NCI-H2107 treated with DMSO at 0.1 percent for 48 hours (cell line): ENCODE results near the gene PRR20G.
"Not testable (repeated sequence)": the region's sequence is repeated elsewhere in the genome, so short reads cannot be mapped to it uniquely, and the experiment has no call there.

ENCODE experiments used
- DNase-seq: peaks from one replicate; lab custom pipeline; 2025; ENCODE audit not compliant: unreplicated experiment; lab: John Stamatoyannopoulos, UW

The PRR20G gene

DNA sequence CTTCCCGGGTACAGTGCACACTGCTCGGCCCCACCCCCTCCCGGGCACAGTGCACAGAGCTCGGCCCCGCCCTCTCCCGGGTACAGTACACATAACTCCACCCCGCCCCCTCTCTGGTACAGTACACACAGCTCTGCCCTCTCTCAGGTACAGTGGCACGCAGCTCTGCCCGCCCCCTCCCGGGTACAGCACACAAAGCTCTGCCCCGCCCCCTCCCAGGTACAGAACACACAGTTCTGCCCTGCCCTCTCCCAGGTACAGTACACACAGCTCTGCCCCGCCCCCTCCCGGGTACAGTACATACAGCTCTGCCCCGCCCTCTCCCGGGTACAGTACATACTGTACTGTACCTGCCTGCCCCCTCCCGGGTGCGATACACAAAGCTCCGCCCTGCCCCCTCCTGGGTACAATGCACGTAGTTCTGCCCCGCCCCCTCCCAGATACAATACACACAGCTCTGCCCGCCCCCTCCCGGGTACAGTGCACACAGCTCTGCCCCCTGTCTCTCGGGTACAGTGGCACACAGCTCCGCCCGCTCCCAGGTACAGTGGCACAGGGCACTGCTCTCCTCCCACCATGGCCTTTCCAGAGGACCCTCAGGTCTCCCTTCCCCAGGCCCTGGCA, 16.4 kb upstream of the PRR20G start:
- DNase-seq, result peak; percentile 100

DNA sequence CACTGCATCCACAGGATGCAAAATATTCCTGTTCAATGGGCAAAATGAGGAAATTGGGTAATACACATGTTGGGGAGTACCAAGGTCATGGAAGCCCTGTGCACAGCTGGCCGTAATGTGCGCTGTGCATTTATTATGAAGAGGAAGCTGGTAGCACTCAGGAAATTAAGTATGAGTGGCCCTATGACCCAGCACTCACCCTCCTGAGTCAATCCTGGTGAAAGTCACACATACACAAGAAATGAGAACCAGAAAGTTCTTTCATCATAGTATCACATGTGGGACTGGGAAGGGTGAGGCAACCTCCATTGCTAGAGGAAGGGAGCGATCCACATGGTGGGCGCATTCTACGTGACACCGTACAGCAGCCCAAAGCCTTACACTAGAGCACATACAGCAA, 11.4 kb upstream of the PRR20G start:
- DNase-seq, result no peak

DNA sequence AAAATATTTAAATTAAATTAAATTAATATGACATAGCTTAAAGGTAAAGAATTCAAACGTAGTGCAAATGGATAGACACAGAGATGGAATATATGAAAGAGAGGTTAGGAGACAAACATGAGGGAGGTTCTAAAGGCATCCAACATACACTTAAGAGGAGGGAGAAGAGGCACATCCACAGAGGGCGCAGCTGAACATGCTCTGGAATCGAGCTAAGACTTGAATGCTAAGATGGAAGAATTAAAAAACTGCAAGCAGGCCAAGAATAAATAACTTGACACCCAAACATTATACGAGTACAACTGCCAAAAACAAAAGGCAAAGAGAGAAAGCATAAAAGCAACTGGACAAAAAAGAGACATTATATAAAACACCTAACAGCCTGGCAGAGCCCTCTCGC, 9.1 kb upstream of the PRR20G start:
- no peak for DNase-seq

DNA sequence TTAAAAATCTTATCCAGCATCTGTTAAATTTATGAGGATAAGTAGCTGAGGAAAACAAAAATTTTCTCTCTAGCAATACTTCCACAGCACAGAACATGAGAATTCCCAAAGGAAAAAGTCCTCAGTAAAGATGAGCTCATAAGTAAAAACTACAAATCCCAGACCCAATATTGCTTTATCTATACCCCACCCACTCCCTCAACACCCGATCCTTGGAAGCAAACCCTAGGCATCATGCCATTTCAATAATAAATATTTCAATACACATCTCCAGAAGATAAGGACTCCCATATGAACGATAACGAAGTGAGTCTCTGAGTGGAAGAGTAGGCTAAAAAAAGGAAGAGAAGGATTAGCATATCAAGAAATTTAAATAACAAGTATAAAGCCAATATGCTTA, 8.3 kb upstream of the PRR20G start:
- DNase-seq, result no peak

DNA sequence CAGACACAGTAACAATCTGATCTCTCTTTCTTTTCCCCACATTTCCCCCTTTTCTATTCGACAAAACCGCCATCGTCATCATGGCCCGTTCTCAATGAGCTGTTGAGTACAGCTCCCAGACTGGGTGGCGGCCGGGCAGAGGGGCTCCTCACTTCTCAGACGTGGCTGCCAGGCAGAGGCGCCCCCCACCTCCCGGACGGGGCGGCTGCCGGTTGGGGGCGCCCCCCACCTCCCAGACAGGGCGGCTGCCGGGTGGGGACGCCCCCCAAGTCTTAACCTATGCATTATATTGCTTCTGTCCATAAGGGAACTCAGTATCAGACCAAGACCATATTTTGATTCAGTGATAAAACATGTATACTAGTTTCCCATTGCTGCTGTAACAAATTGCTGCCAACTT, 5.8 kb upstream of the PRR20G start:
- DNase-seq, result not testable (repeated sequence)

DNA sequence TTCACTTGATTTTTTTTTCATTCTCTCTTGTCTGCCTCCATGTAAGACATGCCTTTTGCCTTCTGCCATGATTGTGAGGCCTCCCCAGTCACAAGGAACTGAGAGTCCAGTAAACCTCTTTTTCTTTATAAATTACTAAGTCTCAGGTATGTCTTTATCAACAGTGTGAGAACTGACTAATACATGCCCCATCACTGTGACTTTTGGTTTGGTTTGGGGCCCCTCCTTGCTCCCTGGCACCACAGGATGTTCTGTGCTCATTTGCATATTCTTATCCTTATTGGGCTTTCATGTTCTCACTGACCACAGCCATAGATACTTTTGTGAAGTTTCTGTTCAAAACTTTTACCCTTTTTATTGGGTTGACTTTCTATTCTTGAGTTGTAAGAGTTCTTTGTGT, 3.8 kb upstream of the PRR20G start:
- no peak for DNase-seq

DNA sequence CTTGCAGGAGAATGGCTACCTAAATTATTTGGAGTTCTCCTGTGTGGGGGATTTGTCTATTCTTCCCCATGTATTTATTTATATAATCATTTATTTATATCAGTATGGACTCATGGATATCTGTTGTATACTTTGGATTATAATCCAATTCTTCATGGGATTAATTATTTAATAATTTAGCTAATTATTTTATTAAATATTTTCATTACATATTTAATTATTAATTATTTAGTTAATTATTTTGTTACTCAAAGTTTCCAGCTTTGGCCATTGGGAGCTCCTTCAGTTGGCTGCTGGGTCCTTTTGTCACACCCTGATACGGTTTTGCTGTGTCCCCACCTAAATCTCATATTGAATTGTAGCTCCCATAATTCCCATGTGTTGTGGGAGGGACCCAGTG, 3.3 kb upstream of the PRR20G start:
- no peak for DNase-seq

DNA sequence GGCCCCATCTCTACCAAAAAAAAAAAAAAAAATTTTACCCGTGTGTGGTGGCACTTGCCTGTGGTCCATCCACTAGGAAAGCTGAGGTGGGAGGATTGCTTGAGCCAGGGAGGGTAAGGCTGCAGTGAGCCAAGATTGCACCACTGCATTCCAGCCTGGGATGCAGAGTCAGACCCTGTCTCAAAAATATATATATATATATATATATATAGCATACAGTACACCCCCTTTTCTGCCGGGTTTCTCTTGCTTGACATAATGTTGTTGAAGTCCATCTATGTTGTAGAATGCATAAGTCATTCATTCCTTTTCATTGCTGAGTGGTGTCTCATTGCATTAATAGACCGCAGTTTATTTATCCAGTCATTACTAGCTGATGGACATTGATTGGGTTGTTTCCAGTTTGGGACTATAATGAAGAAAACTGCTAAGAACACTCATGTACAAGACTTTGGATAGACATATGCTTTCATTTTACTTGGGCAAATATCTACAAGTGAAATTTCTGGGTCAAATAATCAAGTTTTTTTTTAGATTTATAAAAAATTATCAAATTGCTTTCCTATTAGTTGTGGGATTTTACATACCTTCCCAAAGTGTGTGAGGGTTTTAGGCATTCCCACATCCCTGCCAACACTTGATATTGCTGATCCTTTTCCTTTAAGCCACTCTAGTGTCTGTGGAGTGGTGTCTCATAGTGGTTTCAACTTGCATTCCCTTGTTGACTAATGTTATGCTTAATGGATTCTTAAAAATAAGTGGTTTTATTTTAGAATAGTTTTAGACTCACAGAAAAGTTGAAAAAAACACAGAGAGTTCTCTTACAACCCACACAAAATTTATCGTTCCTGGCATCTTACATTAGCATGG, 2.1 kb upstream of the PRR20G start:
- no peak for DNase-seq

DNA sequence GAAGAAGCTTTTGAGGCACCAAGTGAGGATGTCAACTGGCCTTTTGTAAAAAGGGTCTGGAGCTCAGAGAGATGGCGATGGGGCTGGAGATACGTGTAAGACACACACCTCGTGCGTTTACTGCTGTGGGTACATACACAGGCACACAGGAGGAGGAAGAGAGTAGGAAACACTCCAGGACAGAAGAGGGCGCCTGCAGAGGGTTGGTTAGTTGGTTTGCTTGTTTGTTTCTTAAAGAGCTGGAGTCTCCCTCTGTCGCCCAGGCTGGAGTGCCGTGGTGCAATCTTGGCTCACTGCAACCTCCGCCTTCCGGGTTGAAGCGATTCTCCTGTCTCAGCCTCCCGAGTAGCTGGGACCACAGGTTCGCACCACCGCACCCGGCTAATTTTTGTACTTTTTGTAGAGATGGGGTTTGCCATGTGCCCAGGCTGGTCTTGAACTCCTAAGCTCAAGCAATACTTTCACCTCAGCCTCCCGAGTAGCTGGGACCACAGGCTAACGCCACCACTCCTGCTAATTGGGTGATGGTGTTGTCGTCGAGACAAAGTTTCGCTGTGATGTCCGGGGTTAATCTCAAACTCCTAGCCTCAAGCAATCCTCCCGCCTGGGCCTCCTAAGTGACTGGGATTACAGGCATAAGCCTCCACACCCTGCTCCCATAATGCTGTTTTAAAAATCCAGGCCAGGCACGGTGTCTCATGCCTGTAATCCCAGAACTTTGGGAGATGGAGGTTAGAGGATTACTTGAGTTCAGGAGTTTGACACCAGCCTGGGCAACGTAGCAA, 1.3 kb upstream of the PRR20G start:
- no peak for DNase-seq

DNA sequence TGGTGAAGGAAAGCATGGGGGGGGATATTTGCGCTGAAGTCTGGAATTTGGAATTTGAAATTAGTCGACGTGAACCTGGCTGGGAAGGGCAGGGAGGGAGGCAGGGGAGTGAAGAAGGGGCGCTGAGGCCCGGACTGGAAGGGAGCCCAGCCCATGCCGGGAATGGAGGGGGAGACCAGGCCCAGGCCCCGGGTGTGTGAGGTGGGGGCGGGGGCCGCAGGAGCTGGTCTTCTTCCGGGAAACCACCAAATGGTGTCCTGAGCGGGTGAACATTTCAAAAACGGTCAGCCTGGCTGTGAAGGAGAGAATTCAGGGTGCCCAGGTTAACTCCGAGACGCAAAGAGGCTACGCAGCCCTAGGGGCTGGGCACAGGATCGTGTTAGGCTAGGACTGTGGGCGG, 497 bp upstream of the PRR20G start:
- DNase-seq, result no peak

DNA sequence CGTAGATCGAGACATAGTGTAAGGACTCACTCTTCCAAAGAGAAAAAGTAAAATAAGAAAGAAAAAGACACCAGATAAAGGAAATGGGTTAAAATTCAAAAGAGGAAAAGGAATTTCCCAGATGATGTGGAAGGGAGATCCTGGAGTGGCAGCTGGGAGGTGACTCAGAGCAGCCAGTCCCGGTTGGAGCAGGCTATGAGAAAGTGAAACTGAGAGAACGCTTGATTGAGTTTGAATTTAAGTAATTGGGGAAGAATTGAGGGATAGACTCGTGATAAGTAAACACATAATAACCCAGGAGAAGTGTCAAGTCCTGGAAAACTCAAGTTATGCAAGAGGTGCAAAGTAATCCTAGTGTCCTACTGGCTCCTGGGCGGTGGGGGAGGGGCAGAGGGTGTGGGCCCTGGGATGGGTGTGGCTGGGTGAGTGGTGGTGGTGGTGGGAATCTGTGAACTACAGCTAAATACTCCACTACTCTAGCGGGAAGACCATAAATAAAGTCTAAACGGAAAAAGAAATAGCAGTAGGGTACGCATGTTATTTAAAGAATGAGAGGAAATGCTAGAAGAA, 1.2 kb downstream of the PRR20G start:
- no peak for DNase-seq

DNA sequence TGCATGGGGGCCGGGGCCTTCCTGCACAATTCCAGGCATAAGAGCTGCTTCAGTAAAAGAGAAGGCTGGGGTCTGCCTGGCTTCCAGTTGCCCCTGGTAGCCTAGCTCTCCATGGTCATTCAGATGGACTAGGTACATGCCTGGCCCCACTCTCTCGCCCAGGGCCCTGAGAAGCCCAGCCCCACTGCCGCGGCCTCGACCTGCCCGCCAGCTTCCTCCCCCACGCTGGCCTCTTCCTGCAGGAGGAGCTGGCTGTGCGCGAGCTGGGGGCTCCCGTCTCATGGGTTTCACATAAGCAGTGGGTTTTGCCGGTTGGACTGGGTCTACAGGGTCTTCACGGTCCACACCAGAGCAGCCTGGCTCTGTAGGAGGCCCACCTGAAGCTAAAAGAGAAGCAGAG, 3.6 kb downstream of the PRR20G start:
- no peak for DNase-seq

DNA sequence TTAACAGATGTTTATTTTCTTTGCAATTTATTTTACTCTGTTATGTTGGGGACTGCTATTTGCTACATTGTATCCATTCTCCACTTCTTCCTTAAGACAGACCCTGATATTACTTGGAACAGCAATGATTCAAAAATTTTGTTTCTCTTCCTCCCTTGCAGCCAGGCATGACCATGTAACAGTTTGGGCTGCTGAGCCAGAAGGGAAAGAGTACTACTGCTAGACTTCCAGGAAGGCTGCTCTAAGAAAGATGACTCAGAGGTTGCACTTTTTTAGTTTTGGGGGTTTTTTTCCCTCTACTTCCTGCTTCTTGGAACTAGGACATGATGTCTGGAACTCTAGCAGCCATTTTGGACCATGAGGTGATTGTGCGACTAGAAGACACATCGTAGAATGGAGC, 10.3 kb downstream of the PRR20G start:
- DNase-seq, result no peak

DNA sequence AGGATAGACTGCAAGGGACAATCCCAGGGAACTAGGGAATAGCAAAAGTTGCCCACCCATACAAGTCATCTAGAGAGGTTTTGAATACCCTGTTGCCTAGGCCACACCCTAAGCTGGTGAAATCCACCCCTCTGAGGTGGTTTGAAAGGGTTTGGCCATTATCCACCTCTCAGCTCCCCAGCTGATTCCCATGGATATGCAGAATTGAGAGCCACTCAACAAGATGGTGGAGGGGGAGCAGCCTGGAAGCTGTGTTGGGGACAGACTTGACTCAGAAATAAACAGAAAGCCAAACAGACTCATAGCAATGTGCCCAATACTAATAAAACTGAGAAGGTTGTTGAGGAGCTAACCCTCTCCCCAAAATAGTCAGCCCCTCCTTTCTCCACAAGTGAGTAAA, 10.9 kb downstream of the PRR20G start:
- no peak for DNase-seq

DNA sequence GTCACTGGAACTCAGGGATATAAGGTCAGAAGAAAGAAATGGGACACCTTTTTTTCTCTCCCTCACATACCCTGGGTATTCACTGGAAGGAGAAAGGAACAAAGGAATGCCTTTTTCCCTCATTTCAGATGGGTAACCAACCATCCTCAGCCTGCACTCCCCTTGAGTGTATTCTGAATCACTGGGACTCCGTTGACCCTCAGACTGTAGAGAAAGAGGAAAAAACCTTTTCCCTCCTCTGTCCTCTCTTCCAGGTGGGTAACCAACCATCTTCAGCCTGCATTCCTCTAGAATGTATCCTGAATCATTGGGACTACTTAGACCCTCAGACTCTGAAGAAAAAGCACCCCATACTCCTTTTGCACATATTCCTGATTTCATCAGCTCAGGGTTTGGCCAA, 11.4 kb downstream of the PRR20G start:
- no peak for DNase-seq

DNA sequence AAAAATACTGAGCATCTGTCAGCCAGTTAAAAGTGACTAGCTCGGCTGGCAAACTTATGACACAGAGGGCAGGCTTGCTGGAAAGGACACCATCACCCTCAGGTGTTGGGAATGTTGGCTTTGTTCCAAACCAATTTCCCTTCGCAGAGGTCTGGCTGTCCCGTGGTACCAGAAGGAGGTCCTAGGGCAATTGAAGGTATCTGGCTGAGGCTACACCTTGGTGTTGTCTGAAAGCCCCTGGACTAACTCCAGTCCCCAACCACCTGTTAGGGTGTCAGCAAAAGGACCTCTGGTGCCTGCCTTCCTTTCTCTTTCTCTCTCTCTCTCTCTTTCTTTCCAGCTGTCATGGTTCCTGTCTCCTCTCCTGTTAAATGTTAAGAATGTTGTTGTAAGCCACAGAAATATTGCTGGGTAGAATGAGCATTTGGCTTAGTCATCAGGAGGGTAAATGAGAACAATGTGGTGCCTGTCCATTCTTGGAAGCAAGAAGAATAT, 12.5 kb downstream of the PRR20G start:
- DNase-seq, result no peak

DNA sequence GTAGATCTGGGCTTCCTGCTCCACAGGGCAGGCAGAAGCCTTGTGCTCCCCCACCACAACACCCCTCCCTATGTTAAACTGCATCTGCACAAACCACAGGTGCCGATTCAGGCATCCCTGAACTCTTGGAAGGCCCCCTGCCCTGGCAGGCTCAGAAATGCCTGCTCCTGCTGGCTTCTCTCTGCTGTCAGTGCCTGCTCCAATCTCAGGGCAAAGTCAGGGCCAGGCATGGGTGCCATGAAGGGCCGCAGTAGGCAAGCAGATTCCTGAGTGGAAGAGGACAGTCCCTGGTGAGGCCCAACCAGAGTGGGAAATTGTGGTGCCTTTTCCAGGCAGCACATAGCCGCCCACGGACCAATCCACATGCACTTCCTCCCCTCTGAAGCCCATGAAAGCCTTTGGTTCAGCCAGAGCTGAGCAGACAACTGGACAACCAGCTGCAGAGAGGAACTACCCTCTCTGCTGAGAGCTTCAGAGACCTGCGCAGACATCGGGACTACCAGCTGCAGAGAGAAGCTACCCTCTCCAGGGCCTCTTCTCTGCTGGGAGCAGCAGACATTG, 13.6 kb downstream of the PRR20G start:
- no peak for DNase-seq

DNA sequence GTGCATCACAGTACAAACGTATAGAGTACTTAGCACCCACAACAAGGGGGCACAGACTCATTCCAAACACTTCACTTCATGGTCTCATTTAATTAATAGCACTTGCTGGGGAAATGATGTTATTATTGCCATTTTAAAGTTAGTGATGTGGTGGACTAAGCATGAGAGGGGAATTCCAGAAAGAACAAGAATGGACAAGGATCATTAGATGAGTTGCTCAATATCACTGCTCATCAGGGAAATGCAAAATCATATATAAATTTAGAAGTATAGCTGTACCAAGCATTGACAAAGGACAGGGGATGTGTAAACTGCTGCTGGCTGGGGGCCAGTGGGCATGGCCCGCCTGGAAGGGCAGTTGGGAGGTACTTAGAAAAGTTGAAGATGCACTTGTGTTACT, 14.6 kb downstream of the PRR20G start:
- no peak for DNase-seq

DNA sequence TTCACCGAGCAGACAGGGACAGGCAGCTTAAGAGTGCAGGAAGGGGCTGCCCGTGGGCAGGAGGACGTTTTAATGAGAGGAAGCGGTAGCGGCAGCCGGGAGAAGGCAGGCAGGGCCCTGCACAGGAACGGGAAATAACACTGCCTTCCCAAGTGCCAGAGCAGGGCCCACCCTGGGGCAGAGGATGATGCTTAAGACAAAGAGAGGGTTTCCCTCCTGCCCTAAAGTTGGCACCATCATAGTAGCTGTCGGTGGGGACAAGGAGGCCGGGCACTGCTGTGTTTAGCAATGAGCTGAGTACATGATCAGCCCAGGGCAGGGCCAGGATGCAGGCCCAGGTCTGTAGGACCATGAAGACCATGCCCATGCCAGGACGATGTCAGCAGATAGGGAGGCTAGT, 21.7 kb downstream of the PRR20G start:
- DNase-seq, result no peak

DNA sequence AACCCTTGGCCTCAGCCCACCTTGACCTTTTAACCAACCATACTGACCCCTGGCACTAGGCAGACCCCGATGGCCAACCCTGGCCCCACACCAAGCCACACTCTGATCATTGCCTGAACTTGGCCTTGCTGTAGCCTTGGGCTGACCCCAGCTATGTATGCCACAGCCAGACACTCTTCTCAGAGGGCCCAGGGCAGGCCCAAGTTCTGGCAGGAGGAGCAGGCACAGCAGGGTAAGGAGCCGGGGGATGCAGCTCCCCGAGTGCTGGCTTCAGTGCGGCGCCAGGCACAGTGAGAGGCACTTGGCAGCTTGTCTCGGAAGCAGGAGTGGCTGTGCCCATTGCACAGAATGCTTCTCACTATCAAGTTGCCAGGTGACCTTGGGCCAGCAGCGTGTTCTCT, 22.3 kb downstream of the PRR20G start:
- no peak for DNase-seq
